NCI-H2107 treated with DMSO at 0.1 percent for 48 hours (cell line): Measurements from ENCODE around the gene MINPP1.

Experiments used
- DNase-seq: peaks from one replicate; lab custom pipeline; 2025; ENCODE audit not compliant: unreplicated experiment; lab: John Stamatoyannopoulos, UW

MINPP1 gene

GRCh38 chr10:87518937-87519336 is 14.2 kb downstream of the MINPP1 start:
- DNase-seq = no peak

GRCh38 chr10:87519582-87519981 is 14.9 kb downstream of the MINPP1 start:
- DNase-seq = no peak

DNA sequence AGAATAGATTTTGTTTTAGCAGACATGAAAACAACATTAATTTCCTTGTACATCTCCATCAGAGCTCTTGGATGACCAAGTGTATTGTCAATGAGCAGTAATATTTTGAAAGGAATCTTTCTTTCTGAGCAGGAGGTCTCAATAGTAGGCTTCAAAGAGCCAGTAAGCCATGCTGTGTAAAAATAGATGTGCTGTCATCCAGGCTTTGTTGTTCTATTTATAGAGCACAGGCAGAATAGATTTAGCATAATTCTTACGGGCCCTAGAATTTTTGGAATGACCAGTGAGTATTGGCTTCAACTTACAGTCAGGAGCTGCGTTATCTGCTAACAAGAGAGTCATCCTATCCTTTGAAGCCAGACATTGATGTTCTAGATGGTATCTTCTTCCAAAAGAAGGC is 19.0 kb downstream of the MINPP1 start:
- DNase-seq = no peak

DNA sequence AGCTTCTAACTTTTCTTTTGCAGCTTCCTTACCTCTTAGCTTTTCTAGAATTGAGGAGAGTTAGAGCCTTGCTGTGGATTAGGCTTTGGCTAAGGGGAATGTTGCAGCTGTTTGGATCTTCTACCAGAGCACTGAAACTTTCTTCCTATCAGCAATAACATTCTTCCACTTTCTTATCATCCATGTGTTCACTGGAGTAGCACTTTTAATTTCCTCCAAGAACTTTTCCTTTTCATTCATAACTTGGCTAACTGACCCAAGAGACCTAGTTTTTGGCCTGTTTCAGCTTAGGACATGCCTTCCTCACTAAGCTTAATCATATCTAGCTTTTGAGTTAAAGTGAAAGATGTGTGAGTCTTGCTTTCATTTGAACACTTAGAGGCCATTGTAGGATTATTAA is 19.6 kb downstream of the MINPP1 start:
- DNase-seq = no peak

GRCh38 chr10:87531908-87532622 is 27.4 kb downstream of the MINPP1 start:
- no peak for DNase-seq

GRCh38 chr10:87532696-87533095 is 28.0 kb downstream of the MINPP1 start:
- DNase-seq = no peak

DNA sequence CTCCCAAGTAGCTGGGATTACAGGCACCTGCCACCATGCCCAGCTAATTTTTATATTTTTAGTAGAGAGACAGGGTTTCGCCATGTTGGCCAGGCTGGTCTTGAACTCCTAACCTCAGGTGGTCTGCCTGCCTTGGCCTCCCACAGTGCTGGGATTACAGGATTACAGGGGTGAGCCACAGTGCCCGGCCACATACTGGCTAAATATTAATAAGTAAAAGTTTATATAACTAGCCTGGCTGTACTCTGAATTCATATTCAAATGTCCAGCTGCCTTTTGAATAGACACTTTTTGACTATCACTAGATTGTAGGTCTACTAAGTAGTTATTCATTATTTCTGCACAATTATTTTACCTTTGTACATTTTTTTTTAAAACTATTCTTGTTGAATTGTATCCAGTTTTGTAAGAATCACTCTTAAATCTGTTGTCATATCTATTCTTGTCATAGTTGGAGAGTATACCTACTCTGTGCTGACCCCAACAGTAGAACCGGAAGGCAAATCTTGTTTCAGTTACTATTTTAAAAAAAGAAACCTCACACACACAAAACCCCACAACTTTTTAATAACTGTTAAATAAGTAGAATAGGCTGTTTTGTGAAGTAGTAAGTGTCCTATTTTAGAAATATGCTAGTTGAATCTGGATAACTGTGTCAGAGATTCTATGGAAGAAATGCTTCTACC is 29.6 kb downstream of the MINPP1 start:
- DNase-seq = no peak

- DNase-seq = no peak
Measured at GRCh38 chr10:87538092-87539015, 33.7 kb downstream of the MINPP1 start.

- no peak for DNase-seq
Measured at GRCh38 chr10:87541114-87541513, 36.4 kb downstream of the MINPP1 start.

GRCh38 chr10:87544721-87545120 is 40.0 kb downstream of the MINPP1 start:
- DNase-seq = no peak

DNA sequence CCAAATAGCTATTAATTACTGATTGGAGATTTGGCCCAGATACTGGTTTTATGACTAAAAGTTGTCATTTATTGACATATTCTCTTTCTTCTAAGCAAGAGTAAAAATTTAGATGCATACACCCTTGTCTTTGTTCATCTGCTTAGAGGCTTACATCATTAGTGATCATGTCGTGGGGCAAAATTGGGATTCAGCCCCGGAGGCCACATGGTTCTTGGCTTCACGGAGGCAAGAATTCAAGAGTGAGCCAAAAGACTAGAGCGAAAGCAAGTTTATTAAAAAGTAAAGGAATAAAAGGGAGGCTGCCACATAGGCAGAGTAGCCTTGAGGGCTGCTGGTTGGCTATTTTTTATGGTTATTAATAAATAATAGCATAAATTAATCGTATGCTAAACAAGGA is 41.1 kb downstream of the MINPP1 start:
- DNase-seq = no peak

GRCh38 chr10:87546210-87546609 is 41.5 kb downstream of the MINPP1 start:
- no peak for DNase-seq

DNA sequence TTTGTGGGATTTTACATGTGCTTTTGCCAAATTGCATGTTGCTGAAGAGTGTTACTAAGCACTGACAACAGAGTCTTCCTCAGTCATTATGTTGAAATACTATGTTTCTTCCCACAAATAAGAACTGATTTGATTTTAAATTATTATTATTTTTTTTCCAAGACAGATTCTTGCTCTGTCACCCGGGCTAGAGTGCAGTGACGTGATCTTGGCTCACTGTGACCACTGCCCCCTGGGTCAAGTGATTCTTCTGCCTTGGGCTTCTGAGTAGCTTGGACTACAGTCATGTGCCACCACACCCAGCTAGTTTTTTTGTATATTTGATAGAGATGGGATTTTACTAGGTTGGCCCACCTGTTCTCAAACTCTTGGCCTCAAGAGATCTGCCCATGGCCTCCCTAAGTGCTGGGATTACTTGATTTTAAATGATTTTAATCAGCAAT is 42.3 kb downstream of the MINPP1 start:
- DNase-seq = no peak

- DNase-seq = no peak
Measured at GRCh38 chr10:87547734-87548311, 43.1 kb downstream of the MINPP1 start.

- no peak for DNase-seq
Measured at GRCh38 chr10:87550741-87551140, 46.0 kb downstream of the MINPP1 start.

GRCh38 chr10:87551326-87551725 is 46.6 kb downstream of the MINPP1 start:
- no peak for DNase-seq

DNA sequence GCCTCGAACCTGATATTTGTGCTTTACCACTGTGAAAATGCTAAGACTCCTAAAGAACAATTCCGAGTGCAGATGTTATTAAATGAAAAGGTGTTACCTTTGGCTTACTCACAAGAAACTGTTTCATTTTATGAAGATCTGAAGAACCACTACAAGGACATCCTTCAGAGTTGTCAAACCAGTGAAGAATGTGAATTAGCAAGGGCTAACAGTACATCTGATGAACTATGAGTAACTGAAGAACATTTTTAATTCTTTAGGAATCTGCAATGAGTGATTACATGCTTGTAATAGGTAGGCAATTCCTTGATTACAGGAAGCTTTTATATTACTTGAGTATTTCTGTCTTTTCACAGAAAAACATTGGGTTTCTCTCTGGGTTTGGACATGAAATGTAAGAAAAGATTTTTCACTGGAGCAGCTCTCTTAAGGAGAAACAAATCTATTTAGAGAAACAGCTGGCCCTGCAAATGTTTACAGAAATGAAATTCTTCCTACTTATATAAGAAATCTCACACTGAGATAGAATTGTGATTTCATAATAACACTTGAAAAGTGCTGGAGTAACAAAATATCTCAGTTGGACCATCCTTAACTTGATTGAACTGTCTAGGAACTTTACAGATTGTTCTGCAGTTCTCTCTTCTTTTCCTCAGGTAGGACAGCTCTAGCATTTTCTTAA is 47.7 kb downstream of the MINPP1 start:
- no peak for DNase-seq

DNA sequence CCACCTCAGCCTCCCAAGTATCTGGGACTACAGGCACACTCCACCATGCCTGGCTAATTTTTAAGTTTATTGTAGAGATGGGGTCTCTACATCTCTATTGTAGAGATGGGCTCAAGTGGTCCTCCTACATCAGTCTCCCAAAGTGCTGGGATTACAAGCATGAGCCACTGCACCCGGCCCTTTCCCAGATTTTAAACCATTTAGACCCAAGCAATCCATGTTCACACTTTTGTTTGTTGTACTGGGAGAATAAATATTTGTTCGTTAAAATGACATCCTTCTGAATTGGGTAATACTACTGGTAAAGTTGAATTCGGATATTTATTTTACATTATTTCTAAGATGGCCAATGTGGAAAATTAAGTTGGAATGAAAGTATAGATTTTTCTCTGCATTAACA is 52.7 kb downstream of the MINPP1 start:
- no peak for DNase-seq

DNA sequence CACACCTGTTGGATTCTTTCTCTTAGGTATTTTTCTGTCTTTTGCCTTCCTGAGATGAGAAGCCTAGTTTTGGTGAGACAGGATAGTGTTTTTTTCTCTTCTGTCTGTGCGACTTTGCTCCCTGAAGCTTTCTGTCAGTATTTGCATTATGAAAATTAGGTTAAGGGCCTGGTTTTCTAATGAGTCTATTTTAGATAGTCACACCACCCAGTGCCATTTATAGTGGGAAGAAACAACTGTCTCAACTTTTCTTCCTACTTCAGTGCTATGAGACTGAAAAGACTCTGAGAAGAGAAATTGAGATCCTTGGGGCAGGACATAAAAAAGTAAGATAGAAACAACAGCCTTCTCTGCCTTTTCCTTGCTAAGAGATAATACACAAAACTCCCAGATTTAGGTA is 53.6 kb downstream of the MINPP1 start:
- no peak for DNase-seq

DNA sequence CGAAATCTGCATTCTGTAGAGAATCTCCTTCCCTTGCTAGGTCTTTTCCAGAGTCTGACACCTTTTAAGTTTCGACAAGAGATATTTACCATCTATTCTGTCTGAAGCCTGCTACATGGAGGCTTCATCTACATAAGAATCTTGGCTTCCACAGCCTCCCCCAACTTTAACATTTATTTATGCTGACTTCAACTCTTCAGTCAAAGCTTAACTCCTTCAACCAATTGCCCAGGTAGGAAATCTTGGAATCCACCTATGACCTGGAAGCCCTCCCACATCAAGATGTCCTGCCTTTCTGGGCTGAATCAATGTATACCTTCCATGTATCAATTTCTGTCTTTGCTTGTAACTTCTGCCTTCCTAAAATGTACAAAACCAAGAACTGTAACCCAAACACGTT is 54.7 kb downstream of the MINPP1 start:
- no peak for DNase-seq
